HL-60 (cell line): Measurements from ENCODE around the gene MIPOL1.

Experiments used
- DNase-seq, 2 experiments: peaks; one replicate each; pipeline ENCODE4 v3.0.0-alpha.2; 2010 to 2020; ENCODE audit warnings: low read depth in 1 of 2, low spot score in 1 of 2
- H3K27ac ChIP-seq: fragments of 250-450 bp; sonication (Bioruptor Pico); replicated peaks from 2 replicates; pipeline ENCODE4 v1.5.1; 2020; ENCODE audit warnings: mild to moderate bottlenecking, moderate library complexity
- H3K27me3 ChIP-seq: fragments of 250-450 bp; sonication (Bioruptor Pico); 2 replicates; pipeline ENCODE4 v1.5.1; 2021; ENCODE audit warnings: mild to moderate bottlenecking, moderate library complexity; ENCODE audit not compliant: insufficient read depth, poor library complexity, severe bottlenecking
- H3K4me3 ChIP-seq: replicated peaks from 2 replicates; pipeline ENCODE4 v1.5.1; 2011; ENCODE audit warnings: mild to moderate bottlenecking, control low read depth, low read length; ENCODE audit not compliant: insufficient read depth
- GABPA ChIP-seq: IDR thresholded peaks from 2 replicates; pipeline ENCODE4 v1.6.1; 2012; ENCODE audit warnings: low read depth
- POLR2AphosphoS5 ChIP-seq: IDR thresholded peaks from 2 replicates; pipeline ENCODE4 v1.6.1; 2012; ENCODE audit warnings: low read depth
- SPI1 ChIP-seq: IDR thresholded peaks from 2 replicates; pipeline ENCODE4 v1.6.1; 2012; ENCODE audit warnings: low read depth, mild to moderate bottlenecking, borderline replicate concordance
- TF ChIP-seq, protein P1 (sequence below): IDR thresholded peaks from 2 replicates; pipeline ENCODE4 v1.6.1; 2012; ENCODE audit warnings: low read depth; ENCODE audit not compliant: insufficient replicate concordance
- TF ChIP-seq, protein P2 (sequence below): IDR thresholded peaks from one replicate; pipeline ENCODE4 v1.5.1; 2011; ENCODE audit warnings: low read length, control low read depth, inconsistent platforms; ENCODE audit not compliant: insufficient read depth

Gene MIPOL1

DNA sequence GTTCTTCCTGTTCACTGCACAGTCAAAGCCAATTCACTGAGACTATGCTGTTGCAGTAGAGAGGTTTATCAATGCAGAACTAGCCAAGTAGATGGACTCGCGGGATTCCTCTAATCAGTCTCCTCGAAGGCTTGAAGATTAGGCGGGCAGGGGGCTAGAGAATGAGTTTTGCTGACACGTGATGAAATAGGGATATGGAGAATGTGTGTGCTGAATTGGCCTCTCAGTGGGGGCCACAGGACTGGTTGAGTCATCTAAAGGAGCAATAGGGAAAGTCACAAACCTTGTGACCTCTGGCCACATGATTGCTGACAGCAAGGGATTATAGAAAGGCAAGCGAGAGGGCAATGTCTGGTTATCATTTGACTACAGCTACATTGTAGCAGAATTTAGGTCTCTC, 12.7 kb downstream of the MIPOL1 start:
- no peak overlapping the region for H3K27ac ChIP-seq
- DNase-seq: no peak
- no peak for TF ChIP-seq POLR2AphosphoS5
- no peak for TF ChIP-seq SPI1
- TF ChIP-seq, protein P1, sequence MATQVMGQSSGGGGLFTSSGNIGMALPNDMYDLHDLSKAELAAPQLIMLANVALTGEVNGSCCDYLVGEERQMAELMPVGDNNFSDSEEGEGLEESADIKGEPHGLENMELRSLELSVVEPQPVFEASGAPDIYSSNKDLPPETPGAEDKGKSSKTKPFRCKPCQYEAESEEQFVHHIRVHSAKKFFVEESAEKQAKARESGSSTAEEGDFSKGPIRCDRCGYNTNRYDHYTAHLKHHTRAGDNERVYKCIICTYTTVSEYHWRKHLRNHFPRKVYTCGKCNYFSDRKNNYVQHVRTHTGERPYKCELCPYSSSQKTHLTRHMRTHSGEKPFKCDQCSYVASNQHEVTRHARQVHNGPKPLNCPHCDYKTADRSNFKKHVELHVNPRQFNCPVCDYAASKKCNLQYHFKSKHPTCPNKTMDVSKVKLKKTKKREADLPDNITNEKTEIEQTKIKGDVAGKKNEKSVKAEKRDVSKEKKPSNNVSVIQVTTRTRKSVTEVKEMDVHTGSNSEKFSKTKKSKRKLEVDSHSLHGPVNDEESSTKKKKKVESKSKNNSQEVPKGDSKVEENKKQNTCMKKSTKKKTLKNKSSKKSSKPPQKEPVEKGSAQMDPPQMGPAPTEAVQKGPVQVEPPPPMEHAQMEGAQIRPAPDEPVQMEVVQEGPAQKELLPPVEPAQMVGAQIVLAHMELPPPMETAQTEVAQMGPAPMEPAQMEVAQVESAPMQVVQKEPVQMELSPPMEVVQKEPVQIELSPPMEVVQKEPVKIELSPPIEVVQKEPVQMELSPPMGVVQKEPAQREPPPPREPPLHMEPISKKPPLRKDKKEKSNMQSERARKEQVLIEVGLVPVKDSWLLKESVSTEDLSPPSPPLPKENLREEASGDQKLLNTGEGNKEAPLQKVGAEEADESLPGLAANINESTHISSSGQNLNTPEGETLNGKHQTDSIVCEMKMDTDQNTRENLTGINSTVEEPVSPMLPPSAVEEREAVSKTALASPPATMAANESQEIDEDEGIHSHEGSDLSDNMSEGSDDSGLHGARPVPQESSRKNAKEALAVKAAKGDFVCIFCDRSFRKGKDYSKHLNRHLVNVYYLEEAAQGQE: no peak
- no peak for TF ChIP-seq GABPA
- no peak overlapping the region for H3K4me3 ChIP-seq
- H3K27me3 ChIP-seq: no peaks in the 10 kb centered on the region

DNA sequence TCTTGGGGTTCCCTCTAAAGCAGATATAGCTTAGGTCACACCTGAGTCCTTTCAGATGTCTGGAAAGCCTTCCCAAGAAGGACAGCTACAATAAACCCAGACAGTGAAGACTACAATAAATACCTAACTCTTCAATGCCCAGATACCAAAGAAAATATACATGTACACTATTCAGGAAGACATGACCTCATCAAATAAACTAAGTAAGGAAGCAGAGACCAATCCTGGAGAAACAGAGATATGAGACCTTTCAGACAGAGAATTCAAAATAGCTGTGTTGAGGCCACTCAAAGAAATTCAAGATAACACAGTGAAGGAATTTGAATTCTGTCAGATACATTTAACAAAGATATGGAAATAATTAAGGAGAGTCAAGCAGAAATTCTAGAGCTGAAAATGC, 15.3 kb downstream of the MIPOL1 start:
- no peaks in the 10 kb centered on the region for H3K27me3 ChIP-seq
- TF ChIP-seq, protein P2, sequence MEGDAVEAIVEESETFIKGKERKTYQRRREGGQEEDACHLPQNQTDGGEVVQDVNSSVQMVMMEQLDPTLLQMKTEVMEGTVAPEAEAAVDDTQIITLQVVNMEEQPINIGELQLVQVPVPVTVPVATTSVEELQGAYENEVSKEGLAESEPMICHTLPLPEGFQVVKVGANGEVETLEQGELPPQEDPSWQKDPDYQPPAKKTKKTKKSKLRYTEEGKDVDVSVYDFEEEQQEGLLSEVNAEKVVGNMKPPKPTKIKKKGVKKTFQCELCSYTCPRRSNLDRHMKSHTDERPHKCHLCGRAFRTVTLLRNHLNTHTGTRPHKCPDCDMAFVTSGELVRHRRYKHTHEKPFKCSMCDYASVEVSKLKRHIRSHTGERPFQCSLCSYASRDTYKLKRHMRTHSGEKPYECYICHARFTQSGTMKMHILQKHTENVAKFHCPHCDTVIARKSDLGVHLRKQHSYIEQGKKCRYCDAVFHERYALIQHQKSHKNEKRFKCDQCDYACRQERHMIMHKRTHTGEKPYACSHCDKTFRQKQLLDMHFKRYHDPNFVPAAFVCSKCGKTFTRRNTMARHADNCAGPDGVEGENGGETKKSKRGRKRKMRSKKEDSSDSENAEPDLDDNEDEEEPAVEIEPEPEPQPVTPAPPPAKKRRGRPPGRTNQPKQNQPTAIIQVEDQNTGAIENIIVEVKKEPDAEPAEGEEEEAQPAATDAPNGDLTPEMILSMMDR: no peak
- TF ChIP-seq POLR2AphosphoS5: no peak
- no peak for TF ChIP-seq SPI1
- no peak for TF ChIP-seq GABPA
- TF ChIP-seq, protein P1: no peak
- DNase-seq: no peak
- no peak overlapping the region for H3K27ac ChIP-seq
- no peak overlapping the region for H3K4me3 ChIP-seq

DNA sequence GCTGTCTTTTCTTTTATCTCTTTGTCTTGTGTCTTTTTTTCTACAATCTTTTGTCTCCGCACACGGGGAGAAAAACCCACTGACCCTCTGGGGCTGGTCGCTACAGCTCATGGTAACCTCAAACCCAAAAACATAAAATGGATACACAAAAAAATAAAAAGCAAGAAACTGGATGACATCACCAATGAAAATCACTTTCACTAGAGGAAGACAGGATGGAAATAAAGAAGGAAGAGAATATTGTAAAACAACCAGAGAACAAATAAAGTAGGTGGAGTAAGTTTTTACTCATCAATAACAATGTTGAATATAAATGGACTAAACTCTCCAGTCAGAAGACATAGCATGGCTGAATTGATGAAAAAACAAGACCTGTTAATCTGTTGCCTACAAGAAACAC, 17.6 kb downstream of the MIPOL1 start:
- no peak for DNase-seq
- no peak overlapping the region for H3K4me3 ChIP-seq
- TF ChIP-seq, protein P1: no peak
- TF ChIP-seq, protein P2: no peak
- no peak for TF ChIP-seq GABPA
- TF ChIP-seq SPI1: no peak
- no peak for TF ChIP-seq POLR2AphosphoS5
- no peaks in the 10 kb centered on the region for H3K27me3 ChIP-seq
- H3K27ac ChIP-seq: no peak overlapping the region
